ENCODE results near the gene ALMS1. TPM values are rescaled to one million over a fixed set of nuclear protein-coding genes. Genes with fewer than 3 reads are reported as not detected.
A peak's percentile ranks its signal among the peaks of the same experiment; 100 is the strongest.
"Not testable (repeated sequence)": the region's sequence is repeated elsewhere in the genome, so short reads cannot be mapped to it uniquely, and the experiment has no call there.

Gene ALMS1
- total and polyA plus RNA-seq, 8 donors: 3.8 to 101 (median 16.9) TPM

DNA sequence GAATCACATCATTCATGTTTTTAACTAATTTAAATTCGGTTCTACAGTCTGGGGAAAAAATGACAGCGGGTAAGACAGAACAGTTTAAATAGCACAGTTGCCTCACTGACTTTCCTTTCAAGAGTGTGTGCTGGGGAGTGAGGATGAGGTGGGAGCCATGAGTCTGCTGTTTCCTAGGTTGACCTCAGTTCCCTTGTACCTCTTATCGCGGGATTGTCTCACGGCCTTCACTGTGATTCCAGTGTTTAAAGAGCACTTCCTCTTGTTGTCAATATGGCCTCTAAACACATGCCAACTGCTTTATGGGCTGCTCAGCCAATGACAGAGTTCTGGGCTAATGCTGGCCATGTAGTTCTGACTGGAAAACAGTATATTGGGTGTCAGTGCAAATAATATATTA is 41.6 kb upstream of the ALMS1 start:
- no peak overlapping the region for H3K27ac ChIP-seq
- no peak for TF ChIP-seq POLR2AphosphoS5 (IDR thresholded peaks at IDR 0.05)
- TF ChIP-seq EP300 (IDR thresholded peaks at IDR 0.05): no peak
- TF ChIP-seq POLR2A (IDR thresholded peaks at IDR 0.05): no peak
- TF ChIP-seq, protein P1, sequence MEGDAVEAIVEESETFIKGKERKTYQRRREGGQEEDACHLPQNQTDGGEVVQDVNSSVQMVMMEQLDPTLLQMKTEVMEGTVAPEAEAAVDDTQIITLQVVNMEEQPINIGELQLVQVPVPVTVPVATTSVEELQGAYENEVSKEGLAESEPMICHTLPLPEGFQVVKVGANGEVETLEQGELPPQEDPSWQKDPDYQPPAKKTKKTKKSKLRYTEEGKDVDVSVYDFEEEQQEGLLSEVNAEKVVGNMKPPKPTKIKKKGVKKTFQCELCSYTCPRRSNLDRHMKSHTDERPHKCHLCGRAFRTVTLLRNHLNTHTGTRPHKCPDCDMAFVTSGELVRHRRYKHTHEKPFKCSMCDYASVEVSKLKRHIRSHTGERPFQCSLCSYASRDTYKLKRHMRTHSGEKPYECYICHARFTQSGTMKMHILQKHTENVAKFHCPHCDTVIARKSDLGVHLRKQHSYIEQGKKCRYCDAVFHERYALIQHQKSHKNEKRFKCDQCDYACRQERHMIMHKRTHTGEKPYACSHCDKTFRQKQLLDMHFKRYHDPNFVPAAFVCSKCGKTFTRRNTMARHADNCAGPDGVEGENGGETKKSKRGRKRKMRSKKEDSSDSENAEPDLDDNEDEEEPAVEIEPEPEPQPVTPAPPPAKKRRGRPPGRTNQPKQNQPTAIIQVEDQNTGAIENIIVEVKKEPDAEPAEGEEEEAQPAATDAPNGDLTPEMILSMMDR (IDR thresholded peaks at IDR 0.05): no peak
- WGBS, 5 donors: 66 to 78% (median 70%) methylated on average over 5 of the region's 5 CpGs
- H3K4me3 ChIP-seq: no peak overlapping the region
- no peaks in the 10 kb centered on the region for H3K9me3 ChIP-seq
- intact Hi-C loops (cut with DNase I; ENCODE audit: low total_unique reads): no loop called here
- no peaks in the 10 kb centered on the region for H3K4me1 ChIP-seq
- peaks cover 0 to 6% (median 0%) of the 10 kb centered on the region in 3 donors for H3K27me3 ChIP-seq
- no peak for DNase-seq
- no peaks in the 10 kb centered on the region for H3K36me3 ChIP-seq

DNA sequence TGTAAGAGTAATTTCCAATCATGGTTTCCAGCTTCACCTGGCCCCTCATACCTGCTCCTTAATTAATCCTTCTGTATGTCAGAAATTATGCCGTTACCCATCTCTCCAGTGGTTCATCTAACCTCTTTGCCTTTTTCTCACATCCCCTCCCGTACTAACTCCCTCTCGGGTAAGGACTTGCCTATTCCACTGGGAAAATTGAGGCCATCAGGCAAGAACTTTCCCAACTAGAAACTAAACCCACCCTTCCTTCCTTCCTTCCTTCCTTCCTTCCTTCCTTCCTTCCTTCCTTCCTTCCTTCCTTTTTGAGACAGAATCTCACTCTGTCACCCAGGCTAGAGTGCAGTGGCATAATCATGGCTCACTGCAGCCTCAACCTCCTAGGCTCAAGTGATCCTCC is 40.9 kb upstream of the ALMS1 start:
- H3K4me3 ChIP-seq; H3K9me3 ChIP-seq; DNase-seq; H3K27ac ChIP-seq; H3K27me3 ChIP-seq; H3K36me3 ChIP-seq; intact Hi-C loops (cut with DNase I; ENCODE audit: low total_unique reads); H3K4me1 ChIP-seq: not testable (repeated sequence)
- WGBS, 5 donors: 84 to 94% (median 87%) methylated on average over 3 of the region's 3 CpGs

DNA sequence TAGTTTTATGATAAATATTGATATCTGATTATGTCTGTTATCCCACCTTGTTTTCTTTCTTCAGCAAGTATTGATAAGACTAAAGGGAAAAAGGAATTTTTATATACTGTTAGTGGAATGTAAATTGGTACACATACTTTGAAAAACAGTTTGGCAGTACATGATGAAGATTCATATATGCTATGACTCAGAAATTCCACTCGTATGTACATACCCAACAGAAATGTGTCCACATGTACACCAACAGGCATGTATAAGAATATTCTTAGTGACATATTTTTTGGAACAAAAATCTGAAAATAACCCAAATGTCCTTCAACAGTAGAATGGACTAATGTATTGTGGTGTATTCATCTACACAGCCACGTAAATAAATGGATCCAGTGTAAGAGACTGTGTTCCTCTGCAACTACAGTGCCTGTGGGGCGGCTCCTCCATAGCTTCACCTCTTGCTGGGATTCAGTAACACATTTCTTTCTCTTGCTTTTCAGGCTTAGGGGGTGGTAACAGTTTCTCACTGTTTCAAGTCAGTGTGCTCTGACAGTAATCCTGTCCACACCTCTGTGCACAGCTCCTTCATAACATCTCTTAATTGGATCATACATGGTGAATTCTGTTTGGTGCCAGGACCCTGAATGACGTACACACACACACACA is 35.5 kb upstream of the ALMS1 start:
- no peak for TF ChIP-seq POLR2A (IDR thresholded peaks at IDR 0.05)
- TF ChIP-seq EP300 (IDR thresholded peaks at IDR 0.05): no peak
- TF ChIP-seq POLR2AphosphoS5 (IDR thresholded peaks at IDR 0.05): no peak
- TF ChIP-seq, protein P1 (IDR thresholded peaks at IDR 0.05): no peak
- Histone ChIP-seq H3K9me3 (no peaks in the 10 kb centered on the region), H3K27ac (no peak overlapping the region), H3K36me3 (no peaks in the 10 kb centered on the region), H3K4me3 (no peak overlapping the region), H3K27me3 (peaks cover 0 to 11% (median 0%) of the 10 kb centered on the region in 3 donors), H3K4me1 (no peaks in the 10 kb centered on the region)
- intact Hi-C loops (cut with DNase I; ENCODE audit: low total_unique reads): no loop called here
- 63 to 77% (median 66%) methylated on average over 4 of the region's 4 CpGs for WGBS, 5 donors
- no peak for DNase-seq

DNA sequence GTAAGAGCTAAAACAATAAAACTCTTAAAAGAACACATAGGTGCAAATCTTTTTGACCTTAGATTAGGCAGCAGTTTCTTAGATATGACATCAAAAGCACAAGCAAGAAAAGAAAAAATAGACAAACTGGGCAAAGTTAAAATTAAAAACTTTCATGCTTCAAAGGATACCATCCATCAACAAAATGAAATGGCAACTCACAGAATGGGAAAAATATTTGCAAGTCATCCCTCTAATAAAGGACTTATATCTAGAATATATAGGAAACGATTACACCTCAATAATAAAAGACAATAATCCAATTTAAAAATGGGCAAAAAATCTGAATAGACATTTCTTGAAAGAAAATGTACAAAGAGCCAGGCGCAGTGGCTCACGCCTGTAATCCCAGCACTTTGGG is 29.5 kb upstream of the ALMS1 start:
- DNase-seq: no peak
- Histone ChIP-seq H3K9me3 (no peaks in the 10 kb centered on the region), H3K4me3 (no peak overlapping the region), H3K36me3 (no peaks in the 10 kb centered on the region), H3K4me1 (no peaks in the 10 kb centered on the region), H3K27me3 (peaks cover 0 to 5% (median 0%) of the 10 kb centered on the region in 3 donors), H3K27ac (no peak overlapping the region)
- intact Hi-C loops (cut with DNase I; ENCODE audit: low total_unique reads): no loop called here
- no peak for TF ChIP-seq POLR2AphosphoS5 (IDR thresholded peaks at IDR 0.05)
- TF ChIP-seq POLR2A (IDR thresholded peaks at IDR 0.05): no peak
- no peak for TF ChIP-seq EP300 (IDR thresholded peaks at IDR 0.05)
- TF ChIP-seq, protein P1 (IDR thresholded peaks at IDR 0.05): no peak
- 88 to 99% (median 95%) methylated on average over 3 of the region's 3 CpGs for WGBS, 5 donors

DNA sequence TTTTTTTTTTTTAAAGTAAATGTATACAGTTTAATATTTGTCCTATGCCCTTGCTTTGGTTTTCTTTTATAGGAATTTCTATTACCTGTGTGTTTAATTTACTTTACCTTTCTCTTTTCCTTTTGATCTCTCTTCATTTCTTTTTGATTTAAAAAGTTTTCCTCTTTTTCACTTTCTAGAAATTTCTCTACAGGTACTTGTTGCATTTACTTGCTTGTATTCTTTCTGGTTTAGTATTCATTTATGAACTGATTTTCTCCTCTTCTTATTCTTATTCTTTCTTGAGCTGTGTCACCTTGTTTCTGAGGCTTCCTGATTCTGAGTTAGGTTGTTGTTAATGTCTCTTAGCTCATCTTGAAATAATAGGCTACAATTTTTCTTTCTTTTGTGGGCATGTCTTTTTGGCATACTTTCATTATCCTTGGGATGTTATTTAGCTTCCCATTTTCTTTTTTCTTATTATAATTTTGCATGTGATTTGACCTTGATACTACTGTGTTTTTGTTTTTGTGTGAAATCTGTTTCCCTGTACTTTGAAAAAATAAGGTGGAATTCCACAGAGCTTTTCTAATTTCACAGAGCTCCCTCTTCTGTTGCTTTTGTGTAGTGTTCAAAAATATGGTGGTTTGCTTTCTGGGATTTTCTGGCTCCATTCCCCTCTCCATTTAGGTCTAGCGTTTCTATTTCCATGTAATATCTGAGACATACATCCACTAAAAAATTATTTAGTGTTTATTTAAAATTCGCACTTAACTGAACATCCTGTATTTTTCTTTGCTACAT is 25.5 kb upstream of the ALMS1 start:
- Histone ChIP-seq H3K4me1 (no peaks in the 10 kb centered on the region), H3K27ac (no peak overlapping the region), H3K36me3 (no peaks in the 10 kb centered on the region), H3K9me3 (no peaks in the 10 kb centered on the region), H3K27me3 (no peaks in the 10 kb centered on the region), H3K4me3 (no peak overlapping the region)
- 18 to 28% (median 20%) methylated on average over 2 of the region's 2 CpGs for WGBS, 5 donors
- intact Hi-C loops (cut with DNase I; ENCODE audit: low total_unique reads): no loop called here
- no peak for TF ChIP-seq POLR2A (IDR thresholded peaks at IDR 0.05)
- TF ChIP-seq, protein P1 (IDR thresholded peaks at IDR 0.05): no peak
- TF ChIP-seq POLR2AphosphoS5 (IDR thresholded peaks at IDR 0.05): no peak
- no peak for TF ChIP-seq EP300 (IDR thresholded peaks at IDR 0.05)
- peak in 1 of 2 donors; percentile 7 for DNase-seq
